Activated CD8-positive, alpha-beta memory T cell treated with anti-CD3 and anti-CD28 coated beads, Interleukin-2, amount 10 ng/mL, durations not matched to agents 7 days and 5 days (primary cell): ENCODE measurements around the gene EXOC6. TPM values are rescaled to one million over a fixed set of nuclear protein-coding genes. Genes with fewer than 3 reads are reported as not detected.

Experiments
- ATAC-seq: fragments of 150-1000 bp; cut with Tn5 transposase; one replicate; pipeline ENCODE4 v1.10.0; 2021; ENCODE audit warnings: moderate library complexity
- CTCF ChIA-PET: fragments of 350-600 bp; sonication (Branson Sonifier 250); formaldehyde crosslinking; loops from one replicate; lab custom pipeline; 2021; ENCODE audit warnings: antibody characterized with exemption; lab: Charles Lee
- DNase-seq: peaks from one replicate; pipeline ENCODE4 v3.0.0-alpha.2; 2020
- H3K27ac Mint-ChIP-seq: one replicate; pipeline ENCODE4 v1.8.0; 2021; ENCODE audit warnings: mild to moderate bottlenecking, mixed read lengths
- H3K27me3 Mint-ChIP-seq: one replicate; pipeline ENCODE4 v1.8.0; 2021; ENCODE audit warnings: mixed read lengths
- H3K36me3 Mint-ChIP-seq: one replicate; pipeline ENCODE4 v1.8.0; 2021; ENCODE audit warnings: mild to moderate bottlenecking, mixed read lengths
- H3K4me1 Mint-ChIP-seq: one replicate; pipeline ENCODE4 v1.8.0; 2021; ENCODE audit warnings: mixed read lengths
- H3K4me3 Mint-ChIP-seq: one replicate; pipeline ENCODE4 v1.8.0; 2021; ENCODE audit warnings: mild to moderate bottlenecking, moderate library complexity, mixed read lengths
- H3K9me3 Mint-ChIP-seq: one replicate; pipeline ENCODE4 v1.8.0; 2022; ENCODE audit warnings: low read depth, mixed read lengths
- total RNA-seq, 2 experiments: library from RNA; stranded (reverse); gene quantifications; one replicate each; pipeline ENCODE4 v1.2.3, GENCODE V29; 2021

Gene EXOC6
- total RNA-seq, 2 experiments from 2014 or later, result 11.9 to 12.1 TPM

DNA sequence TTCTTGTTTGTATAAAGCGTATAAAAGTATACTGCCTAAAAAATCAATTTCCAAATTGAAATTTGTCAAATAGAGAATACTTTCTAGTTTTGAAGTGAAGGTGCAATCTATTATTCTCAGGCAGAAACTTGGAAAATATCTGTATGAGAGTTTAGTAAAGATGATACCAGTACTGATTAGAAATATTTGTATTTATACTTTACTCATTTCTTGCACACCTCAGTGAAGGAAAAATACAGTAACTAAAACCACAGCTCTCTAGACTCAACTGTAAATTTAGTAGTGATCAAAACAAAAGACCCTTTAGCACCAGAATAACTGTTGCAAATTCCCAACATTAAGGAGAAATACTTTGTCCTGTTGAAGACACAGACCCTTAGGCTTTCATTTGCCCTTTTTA lies 140.9 kb downstream of the EXOC6 start:
- Mint-ChIP-seq H3K9me3 (no peaks in the 10 kb centered on the region), H3K36me3 (peaks cover 5% of the 10 kb centered on the region), H3K4me1 (peaks cover 11% of the 10 kb centered on the region), H3K4me3 (no peak overlapping the region), H3K27me3 (no peaks in the 10 kb centered on the region), H3K27ac (no peak overlapping the region)
- CTCF ChIA-PET, result no interaction called here
- DNase-seq, result no peak
- ATAC-seq, result no peak

DNA sequence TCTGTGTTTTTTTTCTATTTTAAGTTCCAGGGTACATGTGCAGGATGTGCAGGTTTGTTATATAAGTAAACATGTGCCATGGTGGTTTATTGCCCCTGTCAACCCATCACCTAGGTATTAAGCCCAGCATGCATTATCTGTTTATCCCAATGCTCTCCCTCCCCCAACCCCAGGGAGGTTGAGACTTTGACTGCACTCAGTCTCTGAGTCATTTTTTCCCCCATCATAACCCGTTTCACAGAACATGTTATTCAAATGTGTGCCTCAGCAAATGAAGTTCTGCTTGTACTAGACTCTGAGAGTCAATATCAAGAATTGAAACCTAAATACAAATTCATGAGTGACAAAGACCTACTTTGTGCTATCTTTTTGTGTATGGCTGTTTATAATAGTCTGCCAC lies 142.3 kb downstream of the EXOC6 start:
- peaks cover 2% of the 10 kb centered on the region for H3K36me3 Mint-ChIP-seq
- DNase-seq, result no peak
- no peaks in the 10 kb centered on the region for H3K9me3 Mint-ChIP-seq
- ATAC-seq, result peak; percentile 58
- no peak overlapping the region for H3K27ac Mint-ChIP-seq
- H3K4me3 Mint-ChIP-seq, result no peak overlapping the region
- CTCF ChIA-PET, result no interaction called here
- peaks cover 11% of the 10 kb centered on the region for H3K4me1 Mint-ChIP-seq
- no peaks in the 10 kb centered on the region for H3K27me3 Mint-ChIP-seq

DNA sequence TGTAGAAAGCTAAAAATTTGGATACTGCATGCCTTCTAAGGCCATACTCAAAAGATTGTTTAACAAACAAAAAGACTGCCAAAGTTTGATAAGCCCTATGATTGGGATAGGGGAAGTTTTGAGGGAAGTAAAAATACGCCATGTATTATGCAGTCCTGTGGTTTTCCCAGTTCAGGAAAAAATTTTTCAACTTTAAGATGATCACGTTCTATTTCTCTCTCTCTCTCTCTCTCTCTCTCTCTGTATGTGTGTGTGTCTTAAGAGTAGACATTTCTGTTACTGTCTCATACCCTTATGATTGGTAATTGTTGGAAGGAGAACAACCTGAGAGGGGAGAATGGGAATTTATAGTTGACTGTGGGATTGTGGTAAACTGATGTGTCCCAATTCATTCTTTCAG lies 143.2 kb downstream of the EXOC6 start:
- Mint-ChIP-seq H3K9me3 (no peaks in the 10 kb centered on the region), H3K27ac (no peak overlapping the region), H3K4me3 (no peak overlapping the region), H3K4me1 (peaks cover 11% of the 10 kb centered on the region), H3K27me3 (no peaks in the 10 kb centered on the region), H3K36me3 (peaks cover 2% of the 10 kb centered on the region)
- ATAC-seq, result no peak
- CTCF ChIA-PET, result interaction anchor here (0.7 kb wide), 1 partner anchor 26 kb away, joined by 3 read pairs; no protein-coding TSS in a partner anchor
- DNase-seq, result no peak

DNA sequence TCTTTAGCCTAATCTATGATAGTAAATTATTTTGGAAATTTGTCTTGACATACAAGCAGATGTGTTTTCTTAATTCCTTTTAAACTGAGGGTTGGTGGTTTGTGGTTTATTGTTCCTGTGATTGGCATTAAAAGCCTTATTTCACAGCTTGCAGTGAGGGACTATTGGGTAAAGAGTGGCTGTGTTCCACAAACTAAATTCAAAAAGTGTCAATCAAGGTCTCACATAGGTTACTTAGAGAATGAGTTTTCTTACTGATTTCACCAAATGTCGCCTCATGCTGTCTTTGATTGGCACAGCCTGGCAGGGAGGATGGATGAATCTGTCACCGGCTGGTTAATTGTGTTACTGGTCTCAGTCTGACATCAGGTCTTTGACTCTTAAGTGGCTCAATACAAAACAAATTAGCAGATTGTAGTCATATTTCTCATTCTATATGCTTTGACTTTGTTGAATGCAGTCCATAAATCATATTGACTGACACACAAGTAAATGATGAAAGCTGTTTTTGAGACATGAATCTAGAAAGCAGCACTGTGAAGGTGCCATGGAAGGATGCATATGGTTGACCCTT lies 145.5 kb downstream of the EXOC6 start:
- H3K4me1 Mint-ChIP-seq, result peaks cover 11% of the 10 kb centered on the region
- H3K27me3 Mint-ChIP-seq, result no peaks in the 10 kb centered on the region
- CTCF ChIA-PET, result no interaction called here
- H3K36me3 Mint-ChIP-seq, result peaks cover 2% of the 10 kb centered on the region
- no peak overlapping the region for H3K27ac Mint-ChIP-seq
- no peaks in the 10 kb centered on the region for H3K9me3 Mint-ChIP-seq
- ATAC-seq (no peak), DNase-seq (no peak)
- no peak overlapping the region for H3K4me3 Mint-ChIP-seq

DNA sequence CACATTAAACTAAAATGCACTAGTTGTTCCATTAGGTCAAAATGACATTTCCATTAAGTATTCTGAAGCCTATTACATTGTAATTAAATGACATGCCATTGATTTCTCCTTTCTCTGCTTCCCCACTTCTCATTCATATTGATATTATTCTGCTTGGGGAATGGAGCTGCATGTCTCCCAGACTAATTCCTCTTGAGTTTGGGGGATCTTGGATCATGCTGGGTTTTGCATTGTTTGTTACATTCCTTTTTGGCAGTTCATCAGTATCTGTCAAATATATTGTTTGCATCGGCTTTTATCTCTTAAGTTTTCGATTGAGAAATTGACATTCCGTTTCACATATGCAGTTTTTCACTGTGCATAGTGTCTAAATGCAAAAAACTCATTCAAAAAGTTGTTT lies 147.2 kb downstream of the EXOC6 start:
- H3K27ac Mint-ChIP-seq, result no peak overlapping the region
- H3K4me3 Mint-ChIP-seq, result no peak overlapping the region
- no peaks in the 10 kb centered on the region for H3K27me3 Mint-ChIP-seq
- ATAC-seq (no peak), DNase-seq (no peak)
- H3K4me1 Mint-ChIP-seq, result peaks cover 8% of the 10 kb centered on the region
- peaks cover 2% of the 10 kb centered on the region for H3K36me3 Mint-ChIP-seq
- CTCF ChIA-PET, result no interaction called here
- no peaks in the 10 kb centered on the region for H3K9me3 Mint-ChIP-seq

DNA sequence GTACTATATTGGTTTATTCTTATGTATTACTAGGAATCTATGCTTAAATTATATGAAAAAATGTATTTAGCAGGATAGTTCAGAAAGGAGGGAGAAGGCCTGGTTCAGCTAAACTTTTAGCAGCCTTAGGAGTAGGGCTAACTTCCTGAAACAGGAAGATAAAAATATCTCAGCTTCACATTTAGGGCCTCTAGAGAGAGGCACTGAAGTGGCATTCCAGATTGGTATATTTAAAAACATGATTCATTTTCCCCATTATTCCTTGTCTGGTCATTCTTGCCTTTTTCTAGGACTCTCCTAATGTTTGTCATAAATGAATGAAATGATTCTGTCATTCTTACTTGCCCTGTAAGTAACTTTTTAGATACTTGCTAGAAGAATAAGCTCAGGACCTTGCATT lies 149.3 kb downstream of the EXOC6 start:
- Mint-ChIP-seq H3K4me3 (no peak overlapping the region), H3K9me3 (no peaks in the 10 kb centered on the region), H3K27me3 (no peaks in the 10 kb centered on the region), H3K4me1 (peaks cover 4% of the 10 kb centered on the region), H3K27ac (no peak overlapping the region), H3K36me3 (no peaks in the 10 kb centered on the region)
- CTCF ChIA-PET, result interaction anchor here (0.5 to 1.2 kb wide), 3 partner anchors 9 to 275 kb away, joined by 3 read pairs; no protein-coding TSS in a partner anchor
- DNase-seq (no peak), ATAC-seq (no peak)

DNA sequence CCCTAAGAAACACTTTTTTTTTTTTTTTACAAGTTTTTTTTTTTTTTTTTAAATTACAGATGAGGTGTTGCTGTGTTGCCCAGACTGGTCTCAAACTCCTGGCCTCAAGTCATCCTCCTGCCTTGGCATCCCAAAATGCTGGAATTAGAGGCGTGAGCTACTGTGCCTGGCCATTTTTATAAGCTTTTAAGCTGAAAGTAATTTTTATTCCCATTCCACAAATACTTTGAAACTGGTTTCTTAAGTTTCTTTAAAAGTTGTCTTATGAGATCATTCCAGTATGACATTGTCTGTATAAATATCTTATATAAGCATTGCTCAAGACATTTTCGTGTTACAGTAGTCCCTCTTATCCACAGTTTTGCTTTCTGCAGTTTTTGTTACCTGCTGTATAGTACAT lies 150.9 kb downstream of the EXOC6 start:
- no peak for ATAC-seq
- no peak overlapping the region for H3K4me3 Mint-ChIP-seq
- no peak overlapping the region for H3K27ac Mint-ChIP-seq
- H3K27me3 Mint-ChIP-seq, result no peaks in the 10 kb centered on the region
- H3K4me1 Mint-ChIP-seq, result no peaks in the 10 kb centered on the region
- no peaks in the 10 kb centered on the region for H3K9me3 Mint-ChIP-seq
- CTCF ChIA-PET, result no interaction called here
- DNase-seq, result no peak
- no peaks in the 10 kb centered on the region for H3K36me3 Mint-ChIP-seq

DNA sequence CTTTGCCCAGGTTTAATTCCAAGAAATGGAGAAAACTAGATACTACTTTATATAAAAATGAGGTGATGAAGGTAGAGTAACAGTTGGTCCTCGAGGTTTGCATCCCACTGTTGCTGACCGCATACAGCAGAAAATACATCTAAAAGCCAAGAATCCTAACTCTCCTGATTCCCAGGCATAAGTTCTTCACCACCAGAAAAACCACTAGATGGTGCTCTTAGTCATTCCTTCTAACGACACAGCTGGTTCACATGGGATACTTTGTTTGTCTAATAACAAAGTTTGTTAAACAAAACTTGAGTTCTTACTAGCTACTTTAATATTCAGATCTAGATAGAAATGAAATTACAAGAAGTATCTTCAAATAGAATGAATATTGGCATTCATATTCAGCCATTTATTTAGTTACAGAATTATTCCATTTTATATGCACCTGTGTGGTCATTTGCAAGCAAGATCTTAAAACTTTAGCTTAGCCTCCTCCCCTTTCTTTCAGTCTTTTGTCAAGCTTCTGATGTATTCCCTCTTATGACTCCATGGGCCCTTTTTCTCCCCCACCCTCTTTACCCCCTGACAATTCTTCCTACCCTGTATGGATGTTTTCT lies 158.2 kb downstream of the EXOC6 start:
- H3K9me3 Mint-ChIP-seq, result no peaks in the 10 kb centered on the region

DNA sequence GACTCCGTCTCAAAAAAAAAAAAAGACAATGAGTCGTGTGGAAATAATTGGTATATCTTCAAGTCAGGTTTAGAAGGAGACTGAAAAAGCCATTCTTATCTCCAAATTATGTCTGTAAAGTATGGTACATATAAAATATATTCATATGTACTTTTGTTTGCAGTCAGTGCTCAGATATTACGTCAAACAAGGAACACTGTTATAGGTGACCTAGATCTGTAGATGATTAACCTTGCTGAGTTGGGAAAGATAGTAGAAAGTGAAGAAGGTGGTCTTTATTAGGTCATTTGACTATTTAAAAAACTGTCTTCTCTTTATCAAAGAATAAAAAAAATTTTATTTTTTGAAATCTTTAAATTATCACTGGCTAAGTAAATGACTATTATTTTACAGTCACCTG lies 167.4 kb downstream of the EXOC6 start:
- CTCF ChIA-PET, result no interaction called here
- H3K36me3 Mint-ChIP-seq, result no peaks in the 10 kb centered on the region
- ATAC-seq (no peak), DNase-seq (no peak)
- H3K4me3 Mint-ChIP-seq, result no peak overlapping the region
- no peaks in the 10 kb centered on the region for H3K9me3 Mint-ChIP-seq
- H3K4me1 Mint-ChIP-seq, result no peaks in the 10 kb centered on the region
- no peak overlapping the region for H3K27ac Mint-ChIP-seq
- H3K27me3 Mint-ChIP-seq, result no peaks in the 10 kb centered on the region

More for the DNA sequence above, 158.2 kb downstream of the EXOC6 start:
- Mint-ChIP-seq H3K36me3 (no peaks in the 10 kb centered on the region), H3K4me1 (no peaks in the 10 kb centered on the region), H3K4me3 (no peak overlapping the region), H3K27ac (no peak overlapping the region), H3K27me3 (no peaks in the 10 kb centered on the region)
- DNase-seq (no peak), ATAC-seq (no peak)
- CTCF ChIA-PET, result interaction anchor here (1.0 to 1.2 kb wide), 3 partner anchors 9 to 307 kb away, joined by 3 read pairs; no protein-coding TSS in a partner anchor

DNA sequence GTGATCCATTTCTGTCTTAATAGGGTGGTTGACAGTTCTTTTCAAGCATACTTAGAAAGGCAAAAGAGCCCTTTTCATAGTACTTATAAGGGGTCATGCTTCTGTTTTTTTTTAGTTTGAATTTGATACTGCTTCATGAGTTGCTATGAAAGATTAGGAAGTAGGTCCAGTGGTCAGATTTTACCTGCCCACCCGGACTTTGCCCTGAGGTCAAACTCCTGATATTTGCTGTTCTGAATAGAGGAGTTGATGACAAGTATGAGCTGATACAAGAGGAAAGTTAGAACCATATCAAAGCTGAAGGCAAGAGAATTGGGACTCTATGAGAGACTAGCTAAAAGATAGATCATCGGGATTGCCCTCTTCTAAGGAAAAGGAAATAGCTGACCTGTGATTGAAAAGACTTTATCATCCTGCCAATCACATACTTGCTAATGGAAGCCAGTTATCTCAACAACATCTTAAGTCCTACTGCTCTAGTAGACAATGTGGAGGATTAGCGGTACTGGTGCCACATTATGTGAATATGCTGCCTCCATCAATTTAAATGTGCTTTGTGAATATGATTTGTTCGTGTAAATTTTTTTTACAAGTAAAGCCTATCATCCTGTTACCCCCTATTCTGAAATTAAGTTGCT lies 174.8 kb downstream of the EXOC6 start:
- Mint-ChIP-seq H3K36me3 (peaks cover 1% of the 10 kb centered on the region), H3K4me1 (no peaks in the 10 kb centered on the region), H3K27me3 (no peaks in the 10 kb centered on the region), H3K27ac (no peak overlapping the region), H3K4me3 (no peak overlapping the region), H3K9me3 (no peaks in the 10 kb centered on the region)
- CTCF ChIA-PET, result no interaction called here
- ATAC-seq (no peak), DNase-seq (no peak)

DNA sequence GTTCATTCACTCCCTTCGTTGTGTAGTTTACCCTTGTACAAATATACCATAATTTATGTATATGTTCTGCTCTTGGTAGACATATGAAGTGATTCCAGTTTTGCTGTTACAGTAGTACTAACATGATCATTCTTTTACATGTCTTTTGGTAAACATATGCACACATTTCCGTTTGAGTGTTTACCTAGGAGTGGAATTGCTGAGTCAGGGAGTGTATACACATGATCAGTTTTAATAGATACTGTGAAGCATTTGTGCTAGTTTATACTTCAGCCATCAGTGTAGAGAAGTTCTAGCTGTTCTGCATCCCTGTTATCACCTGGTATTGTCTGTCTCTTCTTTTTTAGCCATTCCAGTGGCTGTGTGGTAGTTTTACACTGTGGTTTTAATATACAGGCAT lies 177.8 kb downstream of the EXOC6 start:
- no peak overlapping the region for H3K27ac Mint-ChIP-seq
- no peaks in the 10 kb centered on the region for H3K4me1 Mint-ChIP-seq
- peaks cover 1% of the 10 kb centered on the region for H3K36me3 Mint-ChIP-seq
- H3K9me3 Mint-ChIP-seq, result no peaks in the 10 kb centered on the region
- no peak overlapping the region for H3K4me3 Mint-ChIP-seq
- ATAC-seq, result no peak
- DNase-seq, result no peak
- H3K27me3 Mint-ChIP-seq, result no peaks in the 10 kb centered on the region
- CTCF ChIA-PET, result no interaction called here

DNA sequence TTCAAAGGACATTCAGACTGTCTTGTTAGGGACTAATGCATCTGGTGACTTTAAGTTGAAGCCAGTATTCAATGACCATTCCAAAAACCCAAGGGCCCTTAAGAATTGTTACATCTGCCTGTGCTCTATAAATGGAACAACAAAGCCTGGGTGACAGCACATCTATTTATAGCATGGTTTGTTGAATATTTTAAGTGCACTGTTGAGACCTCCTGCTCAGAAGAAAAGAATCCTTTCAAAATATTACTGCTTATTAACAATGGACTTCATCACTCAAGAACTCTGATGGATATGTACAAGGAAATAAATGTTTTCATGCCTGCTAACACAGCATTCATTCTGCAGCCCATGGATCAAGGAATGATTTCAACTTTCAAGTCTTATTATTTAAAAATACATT lies 179.2 kb downstream of the EXOC6 start:
- Mint-ChIP-seq H3K4me1 (no peaks in the 10 kb centered on the region), H3K27ac (no peak overlapping the region), H3K9me3 (no peaks in the 10 kb centered on the region), H3K4me3 (no peak overlapping the region), H3K36me3 (peaks cover 1% of the 10 kb centered on the region), H3K27me3 (no peaks in the 10 kb centered on the region)
- ATAC-seq (no peak), DNase-seq (no peak)
- CTCF ChIA-PET, result no interaction called here

DNA sequence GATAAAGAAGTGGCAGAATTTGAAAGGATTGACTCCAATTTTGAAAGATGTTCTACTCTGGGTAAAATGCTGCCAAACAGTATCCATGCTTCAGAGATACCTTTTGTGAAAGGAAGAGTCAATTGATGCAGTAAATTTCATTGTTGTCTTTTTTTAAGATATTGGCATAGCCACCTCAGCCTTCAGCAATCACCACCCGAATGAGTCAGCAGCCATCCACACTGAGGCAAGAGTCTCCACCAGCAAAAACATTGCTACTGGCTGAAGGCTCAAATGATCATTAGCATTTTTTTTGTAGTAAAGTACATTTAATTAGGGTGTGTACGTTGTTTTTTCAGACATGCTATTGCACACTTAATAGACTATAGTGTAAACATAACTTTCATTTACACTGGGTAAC lies 180.6 kb downstream of the EXOC6 start:
- H3K27me3 Mint-ChIP-seq, result no peaks in the 10 kb centered on the region
- H3K9me3 Mint-ChIP-seq, result no peaks in the 10 kb centered on the region
- CTCF ChIA-PET, result interaction anchor here (0.6 kb wide), 1 partner anchor 14 kb away, joined by 3 read pairs; no protein-coding TSS in a partner anchor
- no peak overlapping the region for H3K4me3 Mint-ChIP-seq
- no peaks in the 10 kb centered on the region for H3K4me1 Mint-ChIP-seq
- H3K36me3 Mint-ChIP-seq, result peaks cover 1% of the 10 kb centered on the region
- ATAC-seq (no peak), DNase-seq (no peak)
- no peak overlapping the region for H3K27ac Mint-ChIP-seq

DNA sequence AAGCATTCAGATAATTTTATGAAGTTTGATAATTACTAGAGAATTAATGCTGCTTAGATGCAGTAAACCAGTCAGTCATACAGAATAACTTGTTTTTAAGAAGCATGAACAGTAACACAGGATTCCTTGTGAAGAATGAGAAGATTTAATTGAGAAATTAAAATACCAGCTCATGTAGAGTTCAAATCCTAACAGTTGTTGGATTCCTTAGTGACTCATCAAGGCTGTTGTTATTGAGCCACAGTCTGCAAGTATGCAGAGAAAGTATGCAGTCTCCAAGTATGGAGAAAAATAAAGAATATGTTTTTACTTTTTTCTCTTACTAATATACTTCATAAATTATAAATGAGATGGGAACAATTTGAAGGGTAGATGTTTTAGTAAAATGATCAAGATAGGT lies 182.1 kb downstream of the EXOC6 start:
- ATAC-seq (no peak), DNase-seq (no peak)
- H3K27ac Mint-ChIP-seq, result no peak overlapping the region
- H3K4me3 Mint-ChIP-seq, result no peak overlapping the region
- no peaks in the 10 kb centered on the region for H3K4me1 Mint-ChIP-seq
- H3K36me3 Mint-ChIP-seq, result no peaks in the 10 kb centered on the region
- no peaks in the 10 kb centered on the region for H3K9me3 Mint-ChIP-seq
- no peaks in the 10 kb centered on the region for H3K27me3 Mint-ChIP-seq
- CTCF ChIA-PET, result no interaction called here
